HepG2 (cell line): ENCODE data around the gene LDLR. TPM values are rescaled to one million over a fixed set of nuclear protein-coding genes. Genes with fewer than 3 reads are reported as not detected.
A peak's percentile ranks its signal among the peaks of the same experiment; 100 is the strongest.

Source experiments
- ATF6 ChIP-seq: sonication (generic); formaldehyde crosslinking; conservative IDR thresholded peaks from 2 replicates; pipeline ENCODE4 v1.4.0; 2020; ENCODE audit warnings: missing genetic modification reagents
- FOXK1 ChIP-seq: sonication (generic); formaldehyde crosslinking; IDR thresholded peaks from 2 replicates; pipeline ENCODE4 v1.4.0; 2020; ENCODE audit warnings: low read depth, missing genetic modification reagents, borderline replicate concordance
- FOXM1 ChIP-seq: sonication (generic); formaldehyde crosslinking; IDR thresholded peaks from 2 replicates; pipeline ENCODE4 v1.5.0; 2020; ENCODE audit warnings: missing genetic modification reagents
- KDM2A ChIP-seq: sonication (generic); formaldehyde crosslinking; IDR thresholded peaks from 2 replicates; pipeline ENCODE4 v1.4.0; 2020; ENCODE audit warnings: low read depth, missing genetic modification reagents, borderline replicate concordance
- NKX3-1 ChIP-seq: sonication (generic); formaldehyde crosslinking; IDR thresholded peaks from 2 replicates; pipeline ENCODE4 v1.5.0; 2020; ENCODE audit warnings: missing genetic modification reagents
- TBX2 ChIP-seq: sonication (generic); formaldehyde crosslinking; IDR thresholded peaks from 2 replicates; pipeline ENCODE4 v1.5.0; 2020; ENCODE audit warnings: missing genetic modification reagents, mild to moderate bottlenecking, borderline replicate concordance
- TEAD2 ChIP-seq: sonication (generic); formaldehyde crosslinking; IDR thresholded peaks from 2 replicates; pipeline ENCODE4 v1.9.0; 2021; ENCODE audit warnings: missing genetic modification reagents
- THAP11 ChIP-seq: IDR thresholded peaks from 2 replicates; pipeline ENCODE4 v1.6.1; 2016; ENCODE audit warnings: missing biosample characterization, missing genetic modification reagents
- THAP9 ChIP-seq: sonication (generic); formaldehyde crosslinking; IDR thresholded peaks from 2 replicates; pipeline ENCODE4; 2020; ENCODE audit warnings: missing genetic modification reagents, mild to moderate bottlenecking, borderline replicate concordance
- ZBTB21 ChIP-seq: sonication (generic); formaldehyde crosslinking; IDR thresholded peaks from 2 replicates; pipeline ENCODE4 v1.4.0; 2020; ENCODE audit warnings: missing genetic modification reagents
- ZC3H13 ChIP-seq: sonication (generic); formaldehyde crosslinking; IDR thresholded peaks from 2 replicates; pipeline ENCODE4 v1.8.1; 2023; ENCODE audit warnings: mild to moderate bottlenecking, missing genetic modification reagents, moderate library complexity
- ZNF746 ChIP-seq: sonication (generic); formaldehyde crosslinking; IDR thresholded peaks from 2 replicates; pipeline ENCODE4 v1.8.0; 2022; ENCODE audit warnings: mild to moderate bottlenecking, missing genetic modification reagents
- ZNF766 ChIP-seq: sonication (generic); formaldehyde crosslinking; IDR thresholded peaks from 2 replicates; pipeline ENCODE4 v1.5.0; 2020; ENCODE audit warnings: missing genetic modification reagents, borderline replicate concordance
- ZNF776 ChIP-seq: sonication (generic); formaldehyde crosslinking; IDR thresholded peaks from 2 replicates; pipeline ENCODE4 v1.4.0; 2020; ENCODE audit warnings: mild to moderate bottlenecking, missing genetic modification reagents
- polyA plus RNA-seq, 8 experiments: library from polyadenylated mRNA; depleted of rRNA in 3 of 8; stranded (reverse) in 7 of 8; unstranded in 1 of 8; fragments of >200 nt; fragmentation: Illumina TruSeq in 4 of 8; extraction: Trizol in 4 of 8; gene quantifications; 2 replicates each; pipeline versions ENCODE4 v1.2.1 to v1.2.3, GENCODE V29; 2011 to 2016; ENCODE audit warnings: low read depth in 4 of 8, missing spikeins in 1 of 8, mixed read lengths in 1 of 8; ENCODE audit not compliant: insufficient read depth in 1 of 8
- total RNA-seq, 5 experiments: library from RNA; depleted of rRNA; stranded (reverse); fragments of >200 nt; fragmentation: Illumina TruSeq; extraction: Trizol; gene quantifications; 2 replicates each; pipeline ENCODE4 v1.2.3, GENCODE V29; 2016; ENCODE audit warnings: low read depth in 1 of 5
- TF ChIP-seq, protein P1 (sequence below): sonication (generic); formaldehyde crosslinking; IDR thresholded peaks from 2 replicates; pipeline ENCODE4 v1.4.0; 2020; ENCODE audit warnings: mild to moderate bottlenecking, missing genetic modification reagents
- TF ChIP-seq, protein P2 (sequence below): sonication (generic); formaldehyde crosslinking; conservative IDR thresholded peaks from 2 replicates; pipeline ENCODE4 v1.8.1; 2023; ENCODE audit warnings: missing genetic modification reagents
- TF ChIP-seq, protein P3 (sequence below): sonication (generic); formaldehyde crosslinking; IDR thresholded peaks from 2 replicates; pipeline ENCODE4 v1.5.1; 2020; ENCODE audit warnings: mild to moderate bottlenecking, missing genetic modification reagents, moderate library complexity

LDLR gene
- total and polyA plus RNA-seq, 2 of the 13 experiments (the other 11 are each of a cell fraction or from before 2014, with no cell fraction given): 51.6 to 92.5 TPM

- peak; percentile 51; the same call in 1 of the 2 replicates for TF ChIP-seq ZC3H13
- TF ChIP-seq, protein P1, sequence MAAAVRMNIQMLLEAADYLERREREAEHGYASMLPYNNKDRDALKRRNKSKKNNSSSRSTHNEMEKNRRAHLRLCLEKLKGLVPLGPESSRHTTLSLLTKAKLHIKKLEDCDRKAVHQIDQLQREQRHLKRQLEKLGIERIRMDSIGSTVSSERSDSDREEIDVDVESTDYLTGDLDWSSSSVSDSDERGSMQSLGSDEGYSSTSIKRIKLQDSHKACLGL (CRISPR knock-in tag): peak; percentile 76
- TF ChIP-seq NKX3-1: no peak
- no peak for TF ChIP-seq ZBTB21 (CRISPR knock-in tag)
- 0 out of 2 replicates have a peak, but pooled peaks have one; percentile 31 for TF ChIP-seq THAP9 (CRISPR knock-in tag)
- TF ChIP-seq ZNF746: 0 out of 2 replicates have a peak, but pooled peaks have one; percentile 33
- TF ChIP-seq, protein P2, sequence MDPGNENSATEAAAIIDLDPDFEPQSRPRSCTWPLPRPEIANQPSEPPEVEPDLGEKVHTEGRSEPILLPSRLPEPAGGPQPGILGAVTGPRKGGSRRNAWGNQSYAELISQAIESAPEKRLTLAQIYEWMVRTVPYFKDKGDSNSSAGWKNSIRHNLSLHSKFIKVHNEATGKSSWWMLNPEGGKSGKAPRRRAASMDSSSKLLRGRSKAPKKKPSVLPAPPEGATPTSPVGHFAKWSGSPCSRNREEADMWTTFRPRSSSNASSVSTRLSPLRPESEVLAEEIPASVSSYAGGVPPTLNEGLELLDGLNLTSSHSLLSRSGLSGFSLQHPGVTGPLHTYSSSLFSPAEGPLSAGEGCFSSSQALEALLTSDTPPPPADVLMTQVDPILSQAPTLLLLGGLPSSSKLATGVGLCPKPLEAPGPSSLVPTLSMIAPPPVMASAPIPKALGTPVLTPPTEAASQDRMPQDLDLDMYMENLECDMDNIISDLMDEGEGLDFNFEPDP (CRISPR knock-in tag): peak; percentile 97
- 0 out of 2 replicates have a peak, but pooled peaks have one; percentile 45 for TF ChIP-seq ZNF776 (CRISPR knock-in tag)
- TF ChIP-seq KDM2A: peak; percentile 77; the same call in 1 of the 2 replicates
- peak; percentile 87; the same call in 1 of the 2 replicates for TF ChIP-seq ZNF766
- no peak for TF ChIP-seq TEAD2
- no peak for TF ChIP-seq ATF6 (CRISPR knock-in tag)
- TF ChIP-seq, protein P3, sequence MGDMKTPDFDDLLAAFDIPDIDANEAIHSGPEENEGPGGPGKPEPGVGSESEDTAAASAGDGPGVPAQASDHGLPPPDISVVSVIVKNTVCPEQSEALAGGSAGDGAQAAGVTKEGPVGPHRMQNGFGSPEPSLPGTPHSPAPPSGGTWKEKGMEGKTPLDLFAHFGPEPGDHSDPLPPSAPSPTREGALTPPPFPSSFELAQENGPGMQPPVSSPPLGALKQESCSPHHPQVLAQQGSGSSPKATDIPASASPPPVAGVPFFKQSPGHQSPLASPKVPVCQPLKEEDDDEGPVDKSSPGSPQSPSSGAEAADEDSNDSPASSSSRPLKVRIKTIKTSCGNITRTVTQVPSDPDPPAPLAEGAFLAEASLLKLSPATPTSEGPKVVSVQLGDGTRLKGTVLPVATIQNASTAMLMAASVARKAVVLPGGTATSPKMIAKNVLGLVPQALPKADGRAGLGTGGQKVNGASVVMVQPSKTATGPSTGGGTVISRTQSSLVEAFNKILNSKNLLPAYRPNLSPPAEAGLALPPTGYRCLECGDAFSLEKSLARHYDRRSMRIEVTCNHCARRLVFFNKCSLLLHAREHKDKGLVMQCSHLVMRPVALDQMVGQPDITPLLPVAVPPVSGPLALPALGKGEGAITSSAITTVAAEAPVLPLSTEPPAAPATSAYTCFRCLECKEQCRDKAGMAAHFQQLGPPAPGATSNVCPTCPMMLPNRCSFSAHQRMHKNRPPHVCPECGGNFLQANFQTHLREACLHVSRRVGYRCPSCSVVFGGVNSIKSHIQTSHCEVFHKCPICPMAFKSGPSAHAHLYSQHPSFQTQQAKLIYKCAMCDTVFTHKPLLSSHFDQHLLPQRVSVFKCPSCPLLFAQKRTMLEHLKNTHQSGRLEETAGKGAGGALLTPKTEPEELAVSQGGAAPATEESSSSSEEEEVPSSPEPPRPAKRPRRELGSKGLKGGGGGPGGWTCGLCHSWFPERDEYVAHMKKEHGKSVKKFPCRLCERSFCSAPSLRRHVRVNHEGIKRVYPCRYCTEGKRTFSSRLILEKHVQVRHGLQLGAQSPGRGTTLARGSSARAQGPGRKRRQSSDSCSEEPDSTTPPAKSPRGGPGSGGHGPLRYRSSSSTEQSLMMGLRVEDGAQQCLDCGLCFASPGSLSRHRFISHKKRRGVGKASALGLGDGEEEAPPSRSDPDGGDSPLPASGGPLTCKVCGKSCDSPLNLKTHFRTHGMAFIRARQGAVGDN (CRISPR knock-in tag): peak; percentile 71
- TF ChIP-seq FOXM1 (CRISPR knock-in tag): no peak
- TF ChIP-seq FOXK1 (CRISPR knock-in tag): peak; percentile 83; the same call in 1 of the 2 replicates
- peak; percentile 45; the same call in 1 of the 2 replicates for TF ChIP-seq THAP11 (CRISPR knock-in tag)
- peak; percentile 70 for TF ChIP-seq TBX2 (CRISPR knock-in tag)
Measured at GRCh38 chr19:11155373-11156120, 66.3 kb downstream of the LDLR start, which contains the start of gene SPC24 (continued).
